D721Med (cell line): Measurements from ENCODE around the gene CERKL.

Experiments used
- DNase-seq: peaks from one replicate; pipeline ENCODE4 v3.0.0; 2011; ENCODE audit warnings: low spot score; ENCODE audit not compliant: insufficient read length
- FAIRE-seq: peaks from 2 replicates; lab custom pipeline; 2011; peaks lifted over from hg19 to GRCh38; lab: Jason Lieb, UNC
- TF ChIP-seq, protein P1 (sequence below): IDR thresholded peaks from 2 replicates; pipeline ENCODE4 v1.5.1; 2012; ENCODE audit warnings: mild to moderate bottlenecking, control low read depth; ENCODE audit not compliant: insufficient read depth; ENCODE audit errors: missing control alignments

Gene CERKL

DNA sequence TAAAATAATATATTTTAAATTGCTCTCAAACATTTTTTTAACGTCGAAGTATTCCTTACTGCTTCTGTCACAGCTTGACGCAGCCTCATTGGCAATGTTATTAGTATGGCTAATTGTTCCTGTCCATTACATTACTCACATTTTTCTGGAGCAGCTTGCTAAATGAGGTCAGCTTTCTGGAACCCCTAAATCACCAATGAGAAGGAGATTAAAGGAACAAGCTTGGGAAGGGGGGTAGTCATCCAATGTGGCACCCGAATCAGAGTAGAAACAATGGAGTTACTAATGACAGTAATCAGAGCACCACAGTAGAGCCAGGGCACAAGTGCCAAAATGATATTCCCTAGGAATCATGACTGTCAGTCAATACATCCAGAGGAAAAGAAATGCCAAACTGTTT lies 18.3 kb upstream of the CERKL start:
- FAIRE-seq (no peak), DNase-seq (no peak)
- TF ChIP-seq, protein P1, sequence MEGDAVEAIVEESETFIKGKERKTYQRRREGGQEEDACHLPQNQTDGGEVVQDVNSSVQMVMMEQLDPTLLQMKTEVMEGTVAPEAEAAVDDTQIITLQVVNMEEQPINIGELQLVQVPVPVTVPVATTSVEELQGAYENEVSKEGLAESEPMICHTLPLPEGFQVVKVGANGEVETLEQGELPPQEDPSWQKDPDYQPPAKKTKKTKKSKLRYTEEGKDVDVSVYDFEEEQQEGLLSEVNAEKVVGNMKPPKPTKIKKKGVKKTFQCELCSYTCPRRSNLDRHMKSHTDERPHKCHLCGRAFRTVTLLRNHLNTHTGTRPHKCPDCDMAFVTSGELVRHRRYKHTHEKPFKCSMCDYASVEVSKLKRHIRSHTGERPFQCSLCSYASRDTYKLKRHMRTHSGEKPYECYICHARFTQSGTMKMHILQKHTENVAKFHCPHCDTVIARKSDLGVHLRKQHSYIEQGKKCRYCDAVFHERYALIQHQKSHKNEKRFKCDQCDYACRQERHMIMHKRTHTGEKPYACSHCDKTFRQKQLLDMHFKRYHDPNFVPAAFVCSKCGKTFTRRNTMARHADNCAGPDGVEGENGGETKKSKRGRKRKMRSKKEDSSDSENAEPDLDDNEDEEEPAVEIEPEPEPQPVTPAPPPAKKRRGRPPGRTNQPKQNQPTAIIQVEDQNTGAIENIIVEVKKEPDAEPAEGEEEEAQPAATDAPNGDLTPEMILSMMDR: no peak

DNA sequence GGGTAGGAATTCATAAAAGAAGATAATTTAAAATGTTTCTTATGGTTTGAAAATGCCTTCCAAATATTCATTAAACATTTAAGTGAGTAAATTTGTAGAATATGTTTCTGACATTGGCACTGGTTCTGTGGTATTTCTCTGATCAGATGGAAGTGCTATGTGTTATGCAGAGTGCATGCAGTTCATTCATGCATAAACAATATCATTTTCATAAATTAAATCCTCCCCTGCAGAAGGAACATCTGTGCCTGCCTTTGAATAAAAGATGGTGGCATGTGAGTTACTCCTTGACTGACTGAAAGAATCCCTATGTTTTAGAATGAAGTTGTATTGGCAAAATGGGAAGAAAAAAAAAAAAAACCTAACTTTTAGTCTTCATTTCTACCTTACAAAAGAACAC lies 17.6 kb upstream of the CERKL start:
- DNase-seq (no peak), FAIRE-seq (no peak)
- TF ChIP-seq, protein P1: no peak

DNA sequence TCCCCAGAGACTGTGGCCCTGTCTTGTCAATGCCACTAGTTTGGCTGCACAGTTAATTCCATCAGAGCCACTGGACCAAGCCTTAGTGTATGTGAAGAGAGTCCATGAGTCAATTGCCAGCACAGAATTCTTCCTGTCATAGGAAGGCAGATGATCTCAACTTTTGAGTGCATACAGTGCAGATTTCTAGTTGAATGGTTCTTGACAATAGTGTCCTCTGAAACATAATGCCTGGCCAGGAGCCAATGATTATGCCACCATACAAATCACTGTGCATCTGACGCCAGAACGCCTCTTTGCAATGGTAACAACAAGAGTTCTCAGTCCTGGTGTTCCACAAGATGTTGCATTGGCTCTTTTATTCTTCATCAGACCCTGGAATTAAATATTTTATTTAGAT lies 16.3 kb upstream of the CERKL start:
- TF ChIP-seq, protein P1: no peak
- peak; percentile 88 for FAIRE-seq
- no peak for DNase-seq

DNA sequence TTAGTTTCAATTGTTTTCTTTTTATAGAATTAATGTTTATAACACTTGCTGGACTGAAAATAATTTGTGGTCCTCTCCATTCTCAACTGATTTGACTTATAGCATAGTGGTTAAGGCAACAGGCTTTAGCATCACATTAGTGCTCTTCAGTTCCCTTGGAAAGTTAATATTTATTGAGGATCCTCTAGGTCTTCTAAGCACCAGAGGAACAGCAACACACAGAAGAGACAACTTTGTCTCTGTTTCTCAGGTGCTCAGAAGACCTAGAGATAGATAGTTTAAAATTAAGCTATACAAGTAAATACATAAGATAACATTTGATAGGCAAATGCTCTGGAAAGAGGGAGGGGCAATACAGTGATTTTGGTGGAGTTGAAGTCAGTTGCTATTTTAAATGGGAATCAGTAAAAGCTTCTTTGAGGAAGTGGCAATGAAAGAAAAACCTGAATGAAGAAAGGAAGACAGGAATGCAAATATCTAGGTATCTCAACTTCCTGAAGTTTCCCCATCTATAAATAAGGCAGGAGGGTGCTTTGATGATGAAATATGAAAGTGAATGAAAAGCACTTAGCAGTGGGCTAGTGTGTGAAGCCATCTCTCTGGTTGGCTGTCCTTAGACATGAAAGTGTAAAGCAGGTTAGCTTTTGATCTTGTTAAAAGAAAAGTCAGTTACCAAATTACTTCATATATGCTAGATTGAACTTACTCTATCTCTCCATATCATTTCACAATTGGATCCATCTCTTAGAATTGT lies 15.5 kb upstream of the CERKL start:
- no peak for DNase-seq
- no peak for FAIRE-seq
- TF ChIP-seq, protein P1: no peak

DNA sequence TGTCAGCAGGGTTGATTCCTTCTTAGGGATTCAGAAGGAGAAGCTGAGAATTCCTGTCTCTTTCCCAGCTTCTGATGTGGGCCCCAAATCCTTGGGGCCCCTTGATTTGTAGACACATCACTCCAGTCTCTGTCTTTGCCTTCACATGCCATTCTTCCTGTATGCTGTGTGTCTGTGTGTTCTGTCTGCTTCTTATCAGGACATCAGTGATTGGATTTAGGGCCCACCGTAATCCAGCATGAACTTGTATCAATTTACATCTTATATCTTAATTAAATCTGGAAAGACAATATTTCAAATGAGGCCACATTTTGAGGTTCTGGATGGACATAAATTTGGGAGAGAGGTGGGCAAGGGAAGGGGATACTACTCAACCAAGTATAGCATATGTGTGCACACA lies 13.7 kb upstream of the CERKL start:
- FAIRE-seq (no peak), DNase-seq (no peak)
- TF ChIP-seq, protein P1: no peak

DNA sequence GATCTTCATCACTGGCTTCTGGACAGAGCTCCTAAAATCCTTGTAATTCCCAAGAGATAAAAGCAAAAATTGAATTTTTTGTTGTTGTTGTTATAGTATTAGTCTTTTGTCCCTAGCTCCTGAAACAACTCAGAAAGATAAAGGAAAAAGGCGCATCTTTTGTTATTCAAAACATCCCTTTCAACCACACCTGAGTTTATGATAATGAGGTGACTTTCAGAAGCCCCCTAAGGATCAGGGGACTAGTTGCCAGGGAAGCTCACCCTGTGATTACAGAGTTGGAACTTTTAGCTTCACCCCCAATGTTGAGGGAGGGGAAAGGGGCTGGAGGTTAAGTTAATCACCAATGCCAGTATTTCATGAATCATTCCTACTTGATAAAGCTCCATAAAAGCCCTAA lies 10.3 kb upstream of the CERKL start:
- DNase-seq (no peak), FAIRE-seq (no peak)
- TF ChIP-seq, protein P1: no peak

DNA sequence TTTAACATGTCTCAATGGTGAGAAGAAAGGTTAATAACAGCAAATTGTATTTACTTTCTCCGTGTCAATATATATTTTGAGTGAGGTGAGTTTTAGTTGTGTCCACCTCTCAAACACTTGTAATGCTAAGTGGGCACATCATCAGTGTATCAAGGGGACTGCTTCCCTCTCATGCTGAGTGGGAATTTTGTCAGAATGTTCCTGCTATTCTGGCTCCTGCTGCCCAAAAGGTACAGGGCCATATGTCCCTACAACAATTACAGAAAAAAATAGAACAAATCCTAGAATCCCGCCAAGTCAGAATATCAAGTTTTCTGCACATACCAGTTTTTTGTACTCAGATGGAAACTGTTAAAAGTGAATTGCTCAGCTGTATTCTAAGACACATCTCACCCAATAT lies 5.4 kb upstream of the CERKL start:
- TF ChIP-seq, protein P1: no peak
- FAIRE-seq (no peak), DNase-seq (no peak)
